Hepatocyte (in vitro differentiated cells): Measurements from ENCODE around the gene ATG4B. TPM values are rescaled to one million over a fixed set of nuclear protein-coding genes. Genes with fewer than 3 reads are reported as not detected.

Source experiments
- DNase-seq: peaks from one replicate; pipeline ENCODE4 v3.0.0-alpha.2; 2016; ENCODE audit warnings: low spot score
- H2AFZ ChIP-seq: fragments of 200-600 bp; sonication (generic); 2 replicates; pipeline ENCODE4 v1.6.0; 2016; ENCODE audit warnings: antibody characterized with exemption, mild to moderate bottlenecking
- H3K27ac ChIP-seq: fragments of 200-600 bp; sonication (generic); 2 replicates; pipeline ENCODE4 v1.5.1; 2016; ENCODE audit warnings: mild to moderate bottlenecking
- H3K27me3 ChIP-seq: fragments of 200-600 bp; sonication (generic); 2 replicates; pipeline ENCODE4 v1.6.1; 2016
- H3K36me3 ChIP-seq: fragments of 200-600 bp; sonication (generic); replicated peaks from 2 replicates; pipeline ENCODE4 v1.5.1; 2016; ENCODE audit warnings: low read depth; ENCODE audit not compliant: insufficient read depth
- H3K4me1 ChIP-seq: fragments of 200-600 bp; sonication (generic); 2 replicates; pipeline ENCODE4 v1.5.1; 2016; ENCODE audit warnings: mild to moderate bottlenecking, moderate library complexity; ENCODE audit not compliant: insufficient read depth
- H3K4me2 ChIP-seq: fragments of 200-600 bp; sonication (generic); 2 replicates; pipeline ENCODE4 v1.6.0; 2016
- H3K4me3 ChIP-seq: fragments of 200-600 bp; sonication (generic); 2 replicates; pipeline ENCODE4 v1.5.1; 2016; ENCODE audit warnings: mild to moderate bottlenecking
- H3K79me2 ChIP-seq: fragments of 200-600 bp; sonication (generic); 2 replicates; pipeline ENCODE4 v1.6.0; 2017; ENCODE audit warnings: mild to moderate bottlenecking
- H3K9me2 ChIP-seq: fragments of 200-600 bp; sonication (generic); replicated peaks from 2 replicates; pipeline ENCODE4 v1.6.0; 2017; ENCODE audit warnings: mild to moderate bottlenecking; ENCODE audit not compliant: insufficient read depth
- H3K9me3 ChIP-seq: fragments of 200-600 bp; sonication (generic); 2 replicates; pipeline ENCODE4 v1.5.1; 2016; ENCODE audit warnings: low read depth, mild to moderate bottlenecking
- H4K20me1 ChIP-seq: fragments of 200-600 bp; sonication (generic); 2 replicates; pipeline ENCODE4 v1.6.0; 2016; ENCODE audit warnings: mild to moderate bottlenecking; ENCODE audit not compliant: insufficient read depth, poor library complexity, severe bottlenecking
- EZH2 ChIP-seq: fragments of 200-600 bp; sonication (generic); IDR thresholded peaks from 2 replicates; pipeline ENCODE4 v1.6.1; 2016; ENCODE audit warnings: antibody characterized with exemption, mild to moderate bottlenecking, borderline replicate concordance
- EZH2phosphoT487 ChIP-seq: fragments of 200-600 bp; sonication (generic); IDR thresholded peaks from one replicate; pipeline ENCODE4 v1.6.1; 2018; ENCODE audit warnings: antibody characterized with exemption, mild to moderate bottlenecking, low read depth, moderate library complexity; ENCODE audit not compliant: unreplicated experiment, severe bottlenecking
- WGBS: methylation state at CpG from one replicate; pipeline ENCODE4 v1.1.6; 2016; ENCODE audit warnings: low lambda C conversion rate; ENCODE audit errors: missing lambda C conversion rate; 5-methylcytosine and 5-hydroxymethylcytosine counted together
- polyA plus RNA-seq: library from polyadenylated mRNA; unstranded; fragments of >200 nt; fragmentation: Nextera tagmentation; extraction: Ambion mirVana; gene quantifications from 2 replicates; pipeline ENCODE4 v1.2.1, GENCODE V29; 2016
- total RNA-seq: library from RNA; depleted of rRNA; stranded (reverse); fragments of >200 nt; gene quantifications from 2 replicates; pipeline ENCODE4 v1.2.3, GENCODE V29; 2014
- TF ChIP-seq, protein P1 (sequence below): fragments of 200-600 bp; sonication (generic); IDR thresholded peaks from 2 replicates; pipeline ENCODE4 v1.5.1; 2016; ENCODE audit warnings: antibody characterized with exemption, mild to moderate bottlenecking; ENCODE audit not compliant: poor library complexity

ATG4B gene
- total and polyA plus RNA-seq, 2 experiments from 2014 or later = 61.3 to 108 TPM

DNA sequence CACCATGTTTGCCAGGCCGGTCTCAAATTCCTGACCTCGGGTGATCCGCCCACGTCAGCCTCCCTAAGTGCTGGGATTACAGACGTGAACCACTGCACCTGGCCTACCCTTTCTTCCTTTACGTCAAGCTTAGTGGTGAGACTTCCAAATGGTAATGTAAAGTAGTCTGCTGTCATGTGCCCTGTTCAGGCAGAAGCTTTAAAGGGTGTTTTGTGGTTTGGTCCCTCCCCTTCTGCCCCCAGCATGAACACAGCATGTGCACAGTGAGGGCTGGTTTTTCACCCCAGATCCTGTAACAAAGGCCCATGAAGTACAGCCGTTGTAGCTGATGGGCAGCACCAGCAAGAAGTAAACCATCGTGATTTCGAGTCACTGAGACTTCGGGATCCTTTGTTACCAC is 51.8 kb downstream of the ATG4B start:
- WGBS = 83% methylated on average over 10 of the region's 10 CpGs
- no peaks in the 10 kb centered on the region for H3K27me3 ChIP-seq
- no peaks in the 10 kb centered on the region for H4K20me1 ChIP-seq
- no peaks in the 10 kb centered on the region for H3K9me3 ChIP-seq
- H3K4me3 ChIP-seq = no peak overlapping the region
- peaks cover 43% of the 10 kb centered on the region for H3K79me2 ChIP-seq
- H3K4me1 ChIP-seq = peaks cover 7% of the 10 kb centered on the region
- H3K27ac ChIP-seq = no peak overlapping the region
- no peaks in the 10 kb centered on the region for H3K9me2 ChIP-seq
- H3K36me3 ChIP-seq = no peaks in the 10 kb centered on the region
- TF ChIP-seq EZH2 (no peak), EZH2phosphoT487 (no peak)
- TF ChIP-seq, protein P1, sequence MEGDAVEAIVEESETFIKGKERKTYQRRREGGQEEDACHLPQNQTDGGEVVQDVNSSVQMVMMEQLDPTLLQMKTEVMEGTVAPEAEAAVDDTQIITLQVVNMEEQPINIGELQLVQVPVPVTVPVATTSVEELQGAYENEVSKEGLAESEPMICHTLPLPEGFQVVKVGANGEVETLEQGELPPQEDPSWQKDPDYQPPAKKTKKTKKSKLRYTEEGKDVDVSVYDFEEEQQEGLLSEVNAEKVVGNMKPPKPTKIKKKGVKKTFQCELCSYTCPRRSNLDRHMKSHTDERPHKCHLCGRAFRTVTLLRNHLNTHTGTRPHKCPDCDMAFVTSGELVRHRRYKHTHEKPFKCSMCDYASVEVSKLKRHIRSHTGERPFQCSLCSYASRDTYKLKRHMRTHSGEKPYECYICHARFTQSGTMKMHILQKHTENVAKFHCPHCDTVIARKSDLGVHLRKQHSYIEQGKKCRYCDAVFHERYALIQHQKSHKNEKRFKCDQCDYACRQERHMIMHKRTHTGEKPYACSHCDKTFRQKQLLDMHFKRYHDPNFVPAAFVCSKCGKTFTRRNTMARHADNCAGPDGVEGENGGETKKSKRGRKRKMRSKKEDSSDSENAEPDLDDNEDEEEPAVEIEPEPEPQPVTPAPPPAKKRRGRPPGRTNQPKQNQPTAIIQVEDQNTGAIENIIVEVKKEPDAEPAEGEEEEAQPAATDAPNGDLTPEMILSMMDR = no peak
- H2AFZ ChIP-seq = no peak overlapping the region
- H3K4me2 ChIP-seq = no peak overlapping the region
- DNase-seq = no peak

DNA sequence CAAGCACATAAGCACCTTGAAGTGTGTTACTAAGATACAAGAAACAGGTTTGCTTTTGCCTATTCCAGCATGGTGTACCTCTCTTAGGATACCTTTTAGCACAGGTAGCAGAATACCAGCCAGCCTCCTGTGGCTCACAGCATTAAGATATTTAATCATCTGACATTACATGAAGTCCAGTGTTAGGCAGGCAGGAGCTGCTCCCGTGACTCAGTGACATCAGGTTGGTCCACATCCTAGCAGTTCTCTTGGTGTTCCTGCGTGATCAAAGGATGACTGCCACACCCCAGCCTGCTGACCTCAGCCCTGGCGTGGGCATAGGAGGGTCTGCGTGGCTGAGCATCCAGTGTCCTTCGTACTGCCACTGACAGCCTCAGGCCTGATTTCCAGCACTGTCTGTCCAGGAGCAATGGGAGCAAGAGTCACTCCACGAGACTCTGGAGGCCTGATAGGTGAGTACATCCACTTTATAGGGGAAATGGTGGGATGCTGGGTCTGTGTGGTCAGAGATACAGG is 52.8 kb downstream of the ATG4B start:
- no peaks in the 10 kb centered on the region for H3K9me3 ChIP-seq
- WGBS = 83% methylated on average over 6 of the region's 6 CpGs
- H3K4me1 ChIP-seq = peaks cover 7% of the 10 kb centered on the region
- no peaks in the 10 kb centered on the region for H4K20me1 ChIP-seq
- no peak overlapping the region for H2AFZ ChIP-seq
- no peak overlapping the region for H3K27ac ChIP-seq
- peaks cover 34% of the 10 kb centered on the region for H3K79me2 ChIP-seq
- H3K9me2 ChIP-seq = no peaks in the 10 kb centered on the region
- no peak overlapping the region for H3K4me3 ChIP-seq
- no peak overlapping the region for H3K4me2 ChIP-seq
- DNase-seq = no peak
- no peaks in the 10 kb centered on the region for H3K36me3 ChIP-seq
- H3K27me3 ChIP-seq = no peaks in the 10 kb centered on the region
- TF ChIP-seq EZH2phosphoT487 = no peak
- TF ChIP-seq, protein P1 = no peak
- no peak for TF ChIP-seq EZH2

DNA sequence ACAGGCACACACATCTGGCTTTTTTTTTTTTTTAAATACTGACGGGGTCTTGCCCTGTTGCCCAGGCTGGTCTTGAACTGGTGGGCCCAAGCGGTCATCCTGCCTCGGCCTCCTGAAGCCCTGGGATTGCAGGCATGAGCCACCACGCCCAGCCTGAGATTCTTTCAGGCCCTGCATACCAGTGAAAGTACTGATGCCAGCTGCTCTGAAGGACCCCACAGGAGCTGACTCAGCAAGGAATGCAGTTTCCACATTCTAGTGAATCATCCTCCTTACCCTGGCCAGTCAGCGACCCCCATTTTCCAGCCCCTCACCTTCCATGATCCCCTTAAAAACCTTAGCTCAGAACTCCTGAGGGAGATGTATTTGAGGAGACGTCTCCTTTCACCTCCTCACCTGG is 55.0 kb downstream of the ATG4B start:
- H4K20me1 ChIP-seq = no peaks in the 10 kb centered on the region
- H2AFZ ChIP-seq = no peak overlapping the region
- no peaks in the 10 kb centered on the region for H3K9me2 ChIP-seq
- peak; percentile 30 for DNase-seq
- no peaks in the 10 kb centered on the region for H3K36me3 ChIP-seq
- no peaks in the 10 kb centered on the region for H3K9me3 ChIP-seq
- H3K27me3 ChIP-seq = no peaks in the 10 kb centered on the region
- no peak overlapping the region for H3K27ac ChIP-seq
- TF ChIP-seq EZH2phosphoT487 = no peak
- TF ChIP-seq, protein P1 = no peak
- no peak for TF ChIP-seq EZH2
- H3K4me3 ChIP-seq = no peak overlapping the region
- WGBS = 90% methylated on average over 6 of the region's 6 CpGs
- H3K79me2 ChIP-seq = peaks cover 26% of the 10 kb centered on the region
- no peak overlapping the region for H3K4me2 ChIP-seq
- H3K4me1 ChIP-seq = peaks cover 7% of the 10 kb centered on the region
